Measurements from ENCODE around the gene CENPT.
"Not testable (repeated sequence)": the region's sequence is repeated elsewhere in the genome, so short reads cannot be mapped to it uniquely, and the experiment has no call there.

Gene CENPT

GRCh38 chr16:67874372-67874771 lies 26.9 kb upstream of the CENPT start:
- Histone ChIP-seq H3K27me3 (ENCODE audit: insufficient read depth, low read length) (no peaks in the 10 kb centered on the region), H3K36me3 (ENCODE audit: insufficient read depth, low read length) (no peaks in the 10 kb centered on the region), H3K27ac (ENCODE audit: low read depth, low read length) (no peak overlapping the region), H3K4me1 (ENCODE audit: control insufficient read depth, insufficient read depth, low read length, unreplicated experiment) (peaks cover 14% of the 10 kb centered on the region), H3K4me3 (ENCODE audit: low read depth, low read length) (peak overlapping the region; percentile 91), H3K79me2 (ENCODE audit: control insufficient read depth, insufficient read depth, low read length, unreplicated experiment) (peaks cover 38% of the 10 kb centered on the region), H2AFZ (ENCODE audit: low read length, unreplicated experiment) (no peak overlapping the region)

GRCh38 chr16:67873435-67874370 lies 26.2 kb upstream of the CENPT start:
- Histone ChIP-seq H3K79me2 (ENCODE audit: control insufficient read depth, insufficient read depth, low read length, unreplicated experiment) (peaks cover 38% of the 10 kb centered on the region), H2AFZ (ENCODE audit: low read length, unreplicated experiment) (peak overlapping the region; percentile 30), H3K36me3 (ENCODE audit: insufficient read depth, low read length) (no peaks in the 10 kb centered on the region), H3K27me3 (ENCODE audit: insufficient read depth, low read length) (no peaks in the 10 kb centered on the region), H3K4me3 (ENCODE audit: low read depth, low read length) (peak overlapping the region; percentile 91), H3K27ac (ENCODE audit: low read depth, low read length) (peak overlapping the region; percentile 40; the same call in 1 of the 2 replicates), H3K4me1 (ENCODE audit: control insufficient read depth, insufficient read depth, low read length, unreplicated experiment) (peaks cover 14% of the 10 kb centered on the region)

GRCh38 chr16:67872631-67873434 lies 25.3 kb upstream of the CENPT start, which contains the start of gene EDC4:
TSS of gene EDC4 (plus strand) at chr16:67873052. CDS start at chr16:67873262, 210 bp downstream.
- peak within 1 kb of the TSS; percentile 46; the same call in 1 of the 2 replicates for H3K27ac ChIP-seq (ENCODE audit: low read depth, low read length)
- peaks cover 42% of the 10 kb centered on the region for H3K79me2 ChIP-seq (ENCODE audit: control insufficient read depth, insufficient read depth, low read length, unreplicated experiment)
- no peaks in the 10 kb centered on the region for H3K36me3 ChIP-seq (ENCODE audit: insufficient read depth, low read length)

GRCh38 chr16:67872131-67872630 lies 24.7 kb upstream of the CENPT start:
- H3K27ac ChIP-seq (ENCODE audit: low read depth, low read length): peak overlapping the region; percentile 46; the same call in 1 of the 2 replicates
- H2AFZ ChIP-seq (ENCODE audit: low read length, unreplicated experiment): no peak overlapping the region
- peak overlapping the region; percentile 91; the same call in 1 of the 2 replicates for H3K4me3 ChIP-seq (ENCODE audit: low read depth, low read length)
- H3K36me3 ChIP-seq (ENCODE audit: insufficient read depth, low read length): no peaks in the 10 kb centered on the region
- peaks cover 42% of the 10 kb centered on the region for H3K79me2 ChIP-seq (ENCODE audit: control insufficient read depth, insufficient read depth, low read length, unreplicated experiment)
- peaks cover 14% of the 10 kb centered on the region for H3K4me1 ChIP-seq (ENCODE audit: control insufficient read depth, insufficient read depth, low read length, unreplicated experiment)
- no peaks in the 10 kb centered on the region for H3K27me3 ChIP-seq (ENCODE audit: insufficient read depth, low read length)

More at GRCh38 chr16:67872631-67873434, 25.3 kb upstream of the CENPT start, which contains the start of gene EDC4:
- Histone ChIP-seq H2AFZ (ENCODE audit: low read length, unreplicated experiment) (peak within 1 kb of the TSS; percentile 30), H3K27me3 (ENCODE audit: insufficient read depth, low read length) (no peaks in the 10 kb centered on the region), H3K4me1 (ENCODE audit: control insufficient read depth, insufficient read depth, low read length, unreplicated experiment) (peaks cover 14% of the 10 kb centered on the region), H3K4me3 (ENCODE audit: low read depth, low read length) (peak within 1 kb of the TSS; percentile 91)

- Histone ChIP-seq H3K79me2 (ENCODE audit: control insufficient read depth, insufficient read depth, low read length, unreplicated experiment) (peaks cover 42% of the 10 kb centered on the region), H3K4me1 (ENCODE audit: control insufficient read depth, insufficient read depth, low read length, unreplicated experiment) (peaks cover 14% of the 10 kb centered on the region), H3K27me3 (ENCODE audit: insufficient read depth, low read length) (no peaks in the 10 kb centered on the region), H2AFZ (ENCODE audit: low read length, unreplicated experiment) (no peak overlapping the region), H3K4me3 (ENCODE audit: low read depth, low read length) (no peak overlapping the region), H3K27ac (ENCODE audit: low read depth, low read length) (no peak overlapping the region), H3K36me3 (ENCODE audit: insufficient read depth, low read length) (no peaks in the 10 kb centered on the region)
These were observed 23.8 kb upstream of the CENPT start for GRCh38 chr16:67871256-67871655.

- Histone ChIP-seq H3K4me1 (ENCODE audit: control insufficient read depth, insufficient read depth, low read length, unreplicated experiment) (peaks cover 13% of the 10 kb centered on the region), H3K27me3 (ENCODE audit: insufficient read depth, low read length) (no peaks in the 10 kb centered on the region), H3K27ac (ENCODE audit: low read depth, low read length) (no peak overlapping the region), H3K79me2 (ENCODE audit: control insufficient read depth, insufficient read depth, low read length, unreplicated experiment) (peaks cover 39% of the 10 kb centered on the region), H3K36me3 (ENCODE audit: insufficient read depth, low read length) (no peaks in the 10 kb centered on the region; the same call in 1 of the 2 replicates), H2AFZ (ENCODE audit: low read length, unreplicated experiment) (no peak overlapping the region), H3K4me3 (ENCODE audit: low read depth, low read length) (no peak overlapping the region)
These were observed 22.2 kb upstream of the CENPT start for GRCh38 chr16:67869653-67870052.

- H3K79me2 ChIP-seq (ENCODE audit: control insufficient read depth, insufficient read depth, low read length, unreplicated experiment): peaks cover 38% of the 10 kb centered on the region
- no peak overlapping the region for H2AFZ ChIP-seq (ENCODE audit: low read length, unreplicated experiment)
- H3K27ac ChIP-seq (ENCODE audit: low read depth, low read length): no peak overlapping the region
- no peak overlapping the region for H3K4me3 ChIP-seq (ENCODE audit: low read depth, low read length)
- no peaks in the 10 kb centered on the region for H3K27me3 ChIP-seq (ENCODE audit: insufficient read depth, low read length)
- H3K36me3 ChIP-seq (ENCODE audit: insufficient read depth, low read length): no peaks in the 10 kb centered on the region; the same call in 1 of the 2 replicates
- peaks cover 12% of the 10 kb centered on the region for H3K4me1 ChIP-seq (ENCODE audit: control insufficient read depth, insufficient read depth, low read length, unreplicated experiment)
These were observed 20.8 kb upstream of the CENPT start for GRCh38 chr16:67868290-67868689.

GRCh38 chr16:67865318-67865717 lies 17.8 kb upstream of the CENPT start:
- Histone ChIP-seq H3K4me3 (ENCODE audit: low read depth, low read length) (no peak overlapping the region), H2AFZ (ENCODE audit: low read length, unreplicated experiment) (no peak overlapping the region), H3K27ac (ENCODE audit: low read depth, low read length) (no peak overlapping the region; the same call in 1 of the 2 replicates), H3K4me1 (ENCODE audit: control insufficient read depth, insufficient read depth, low read length, unreplicated experiment) (peaks cover 35% of the 10 kb centered on the region), H3K36me3 (ENCODE audit: insufficient read depth, low read length) (no peaks in the 10 kb centered on the region; the same call in 1 of the 2 replicates), H3K27me3 (ENCODE audit: insufficient read depth, low read length) (no peaks in the 10 kb centered on the region), H3K79me2 (ENCODE audit: control insufficient read depth, insufficient read depth, low read length, unreplicated experiment) (peaks cover 62% of the 10 kb centered on the region)

- Histone ChIP-seq H2AFZ (ENCODE audit: low read length, unreplicated experiment) (no peak overlapping the region), H3K27ac (ENCODE audit: low read depth, low read length) (no peak overlapping the region), H3K4me1 (ENCODE audit: control insufficient read depth, insufficient read depth, low read length, unreplicated experiment) (peaks cover 37% of the 10 kb centered on the region), H3K36me3 (ENCODE audit: insufficient read depth, low read length) (no peaks in the 10 kb centered on the region; the same call in 1 of the 2 replicates), H3K79me2 (ENCODE audit: control insufficient read depth, insufficient read depth, low read length, unreplicated experiment) (peaks cover 68% of the 10 kb centered on the region), H3K27me3 (ENCODE audit: insufficient read depth, low read length) (no peaks in the 10 kb centered on the region), H3K4me3 (ENCODE audit: low read depth, low read length) (no peak overlapping the region)
These were observed 17.1 kb upstream of the CENPT start for GRCh38 chr16:67864594-67864993.

GRCh38 chr16:67864044-67864443 lies 16.6 kb upstream of the CENPT start:
- not testable (repeated sequence) for H3K4me3 ChIP-seq (ENCODE audit: low read depth, low read length); H3K36me3 ChIP-seq (ENCODE audit: insufficient read depth, low read length); H2AFZ ChIP-seq (ENCODE audit: low read length, unreplicated experiment); H3K27me3 ChIP-seq (ENCODE audit: insufficient read depth, low read length)
- H3K79me2 ChIP-seq (ENCODE audit: control insufficient read depth, insufficient read depth, low read length, unreplicated experiment): peaks cover 73% of the 10 kb centered on the region
- H3K27ac ChIP-seq (ENCODE audit: low read depth, low read length): peak overlapping the region; percentile 93
- peaks cover 37% of the 10 kb centered on the region for H3K4me1 ChIP-seq (ENCODE audit: control insufficient read depth, insufficient read depth, low read length, unreplicated experiment)

Data from ACC112 (cell line).